GM12878 (cell line): ENCODE data around the gene GON7. TPM values are rescaled to one million over a fixed set of nuclear protein-coding genes. Genes with fewer than 3 reads are reported as not detected.

Experiments used
- ASH2L ChIP-seq: fragments of 300-600, 200-600 bp; sonication (generic); IDR thresholded peaks from 2 replicates; pipeline ENCODE4 v1.6.1; 2017; ENCODE audit warnings: low read depth, mild to moderate bottlenecking, borderline replicate concordance
- BACH1 ChIP-seq: fragments of 450-650 bp; IDR thresholded peaks from 2 replicates; pipeline ENCODE4 v1.6.1; 2017; ENCODE audit warnings: mild to moderate bottlenecking, borderline replicate concordance
- KAT2A ChIP-seq: conservative IDR thresholded peaks from 2 replicates; pipeline ENCODE4 v1.6.1; 2011; ENCODE audit warnings: low read depth, low read length; ENCODE audit not compliant: control insufficient read depth
- MEF2B ChIP-seq: fragments of 450-650 bp; IDR thresholded peaks from 2 replicates; pipeline ENCODE4 v1.6.1; 2018; ENCODE audit warnings: mild to moderate bottlenecking, moderate library complexity; ENCODE audit not compliant: partially characterized antibody, poor library complexity, severe bottlenecking
- MYB ChIP-seq: fragments of 150-350 bp; IDR thresholded peaks from 2 replicates; pipeline ENCODE4 v1.6.1; 2014; ENCODE audit warnings: mild to moderate bottlenecking, low read depth, low read length, borderline replicate concordance
- NR2C1 ChIP-seq: fragments of 450-650 bp; IDR thresholded peaks from 2 replicates; pipeline ENCODE4 v1.6.1; 2017; ENCODE audit warnings: antibody characterized with exemption, mild to moderate bottlenecking, moderate library complexity
- PKNOX1 ChIP-seq: fragments of 450-650 bp; IDR thresholded peaks from 2 replicates; pipeline ENCODE4 v1.6.1; 2016; ENCODE audit warnings: mild to moderate bottlenecking
- RAD21 ChIP-seq: IDR thresholded peaks from 2 replicates; pipeline ENCODE4 v1.6.1; 2011; ENCODE audit warnings: mild to moderate bottlenecking, low read depth, low read length, moderate library complexity; ENCODE audit not compliant: insufficient read depth
- RB1 ChIP-seq: fragments of 450-650 bp; formaldehyde crosslinking; IDR thresholded peaks from 2 replicates; pipeline ENCODE4 v1.6.1; 2017; ENCODE audit warnings: mild to moderate bottlenecking, borderline replicate concordance
- SKIL ChIP-seq: fragments of 450-650 bp; IDR thresholded peaks from 2 replicates; pipeline ENCODE4 v1.6.1; 2017; ENCODE audit warnings: mild to moderate bottlenecking, low read depth, inconsistent platforms; ENCODE audit not compliant: poor library complexity, severe bottlenecking
- SMAD1 ChIP-seq: fragments of 450-650 bp; IDR thresholded peaks from 2 replicates; pipeline ENCODE4 v1.6.1; 2018; ENCODE audit warnings: mild to moderate bottlenecking, low read depth; ENCODE audit not compliant: partially characterized antibody
- SPI1 ChIP-seq: IDR thresholded peaks from 2 replicates; pipeline ENCODE4 v1.6.1; 2011; ENCODE audit warnings: low read depth, mild to moderate bottlenecking, low read length, moderate library complexity, borderline replicate concordance; ENCODE audit not compliant: insufficient read depth
- ZNF592 ChIP-seq: fragments of 450-650 bp; IDR thresholded peaks from 2 replicates; pipeline ENCODE4 v1.6.1; 2017; ENCODE audit warnings: mild to moderate bottlenecking, moderate library complexity
- ZNF622 ChIP-seq: fragments of 450-650 bp; IDR thresholded peaks from 2 replicates; pipeline ENCODE4 v1.6.1; 2017; ENCODE audit warnings: mild to moderate bottlenecking, inconsistent platforms
- polyA plus RNA-seq, 11 experiments: library from polyadenylated mRNA; depleted of rRNA in 4 of 11; unstranded in 6 of 11; stranded (reverse) in 5 of 11; fragments of >200 nt; fragmentation: Nextera tagmentation in 4 of 11; fragmentation: Illumina TruSeq in 1 of 11; extraction: Ambion mirVana in 4 of 11; extraction: Trizol in 1 of 11; gene quantifications; 1 replicate in 1 of 11; 2 replicates in 10 of 11; pipeline versions ENCODE4 v1.2.1 to v1.2.3, GENCODE V29; 2011 to 2016; ENCODE audit warnings: inconsistent platforms in 2 of 11, missing spikeins in 2 of 11, low read depth in 1 of 11
- total RNA-seq, 4 experiments: library from RNA; depleted of rRNA in 3 of 4; stranded (reverse); fragments of >200 nt in 3 of 4; fragmentation: Illumina TruSeq in 1 of 4; extraction: Trizol in 1 of 4; gene quantifications; 2 replicates each; pipeline versions ENCODE4 v1.2.1 to v1.2.3, GENCODE V29; 2013 to 2021
- TF ChIP-seq, protein P1 (sequence below): fragments of 150-350 bp; IDR thresholded peaks from 2 replicates; pipeline ENCODE4 v1.6.1; 2016; ENCODE audit warnings: low read depth, low read length

Gene GON7
- total and polyA plus RNA-seq, 10 of the 15 experiments (the other 5 are each of a cell fraction or from before 2014, with no cell fraction given) = 21.6 to 59.0 (median 33.0) TPM

DNA sequence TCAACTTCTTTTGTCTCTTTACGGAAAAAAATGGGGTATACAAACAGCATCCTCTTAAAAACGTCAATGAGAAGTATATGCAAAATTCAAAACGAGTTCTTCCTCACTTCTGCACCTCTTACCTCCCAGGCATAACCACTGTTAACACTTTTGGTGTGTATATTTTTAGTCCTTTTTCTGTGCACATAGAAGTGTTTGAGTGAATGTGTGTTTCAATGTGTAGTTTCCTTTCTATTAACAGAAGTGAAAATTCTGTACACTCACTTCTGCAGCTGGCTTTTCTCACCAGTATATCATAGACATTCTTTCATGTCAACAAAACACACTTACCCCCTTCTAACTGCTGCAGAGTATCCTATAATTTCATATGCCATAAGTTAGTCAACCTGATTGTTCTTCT lies 5.6 kb upstream of the GON7 start (continued):
- TF ChIP-seq, protein P1, sequence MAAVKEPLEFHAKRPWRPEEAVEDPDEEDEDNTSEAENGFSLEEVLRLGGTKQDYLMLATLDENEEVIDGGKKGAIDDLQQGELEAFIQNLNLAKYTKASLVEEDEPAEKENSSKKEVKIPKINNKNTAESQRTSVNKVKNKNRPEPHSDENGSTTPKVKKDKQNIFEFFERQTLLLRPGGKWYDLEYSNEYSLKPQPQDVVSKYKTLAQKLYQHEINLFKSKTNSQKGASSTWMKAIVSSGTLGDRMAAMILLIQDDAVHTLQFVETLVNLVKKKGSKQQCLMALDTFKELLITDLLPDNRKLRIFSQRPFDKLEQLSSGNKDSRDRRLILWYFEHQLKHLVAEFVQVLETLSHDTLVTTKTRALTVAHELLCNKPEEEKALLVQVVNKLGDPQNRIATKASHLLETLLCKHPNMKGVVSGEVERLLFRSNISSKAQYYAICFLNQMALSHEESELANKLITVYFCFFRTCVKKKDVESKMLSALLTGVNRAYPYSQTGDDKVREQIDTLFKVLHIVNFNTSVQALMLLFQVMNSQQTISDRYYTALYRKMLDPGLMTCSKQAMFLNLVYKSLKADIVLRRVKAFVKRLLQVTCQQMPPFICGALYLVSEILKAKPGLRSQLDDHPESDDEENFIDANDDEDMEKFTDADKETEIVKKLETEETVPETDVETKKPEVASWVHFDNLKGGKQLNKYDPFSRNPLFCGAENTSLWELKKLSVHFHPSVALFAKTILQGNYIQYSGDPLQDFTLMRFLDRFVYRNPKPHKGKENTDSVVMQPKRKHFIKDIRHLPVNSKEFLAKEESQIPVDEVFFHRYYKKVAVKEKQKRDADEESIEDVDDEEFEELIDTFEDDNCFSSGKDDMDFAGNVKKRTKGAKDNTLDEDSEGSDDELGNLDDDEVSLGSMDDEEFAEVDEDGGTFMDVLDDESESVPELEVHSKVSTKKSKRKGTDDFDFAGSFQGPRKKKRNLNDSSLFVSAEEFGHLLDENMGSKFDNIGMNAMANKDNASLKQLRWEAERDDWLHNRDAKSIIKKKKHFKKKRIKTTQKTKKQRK = no peak
- peak; percentile 64 for TF ChIP-seq SKIL
- no peak for TF ChIP-seq ZNF622
- no peak for TF ChIP-seq BACH1
- TF ChIP-seq NR2C1 = no peak
- TF ChIP-seq ASH2L = no peak
- TF ChIP-seq PKNOX1 = 0 out of 2 replicates have a peak, but pooled peaks have one; percentile 21
- TF ChIP-seq SPI1 = peak; percentile 44; the same call in 1 of the 2 replicates
- peak; percentile 80 for TF ChIP-seq MEF2B
- TF ChIP-seq MYB = no peak
- no peak for TF ChIP-seq RB1
- no peak for TF ChIP-seq SMAD1
- no peak for TF ChIP-seq KAT2A
- TF ChIP-seq RAD21 = no peak
- TF ChIP-seq ZNF592 = no peak
